ENCODE measurements around the gene LDHAL6A.

DNA sequence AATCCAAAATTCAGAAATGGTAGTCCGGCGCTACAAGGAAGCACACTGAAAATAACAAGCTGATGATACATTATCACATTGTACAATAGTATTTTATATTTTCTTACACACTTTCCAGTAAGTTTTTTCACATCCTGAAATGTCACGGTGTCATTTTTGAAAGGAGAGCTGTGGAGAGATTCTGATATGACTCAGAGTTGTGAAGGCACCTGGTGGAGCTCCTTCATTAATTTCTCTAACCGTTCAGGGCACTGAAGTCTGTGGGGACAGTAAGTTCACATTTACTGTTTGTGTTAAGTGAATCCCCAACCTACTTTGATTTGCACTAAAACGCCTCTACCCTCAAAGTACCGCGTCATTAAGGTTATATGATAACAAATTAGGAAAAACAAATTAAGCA is 13.3 kb downstream of the LDHAL6A start:
- TF ChIP-seq CTCF (IDR thresholded peaks at IDR 0.05), result no peak
- TF ChIP-seq POLR2A (IDR thresholded peaks at IDR 0.05), result no peak

Data from heart left ventricle (tissue), 13 donors.